IPS DF 19.7 (cell line): Measurements from ENCODE around the gene GSTO1.

Source experiments
- DNase-seq: peaks from one replicate; pipeline ENCODE4 v3.0.0-alpha.2; 2013; ENCODE audit warnings: low read depth, low spot score

Gene GSTO1

GRCh38 chr10:104250371-104250770 is 4.3 kb upstream of the GSTO1 start:
- no peak for DNase-seq

DNA sequence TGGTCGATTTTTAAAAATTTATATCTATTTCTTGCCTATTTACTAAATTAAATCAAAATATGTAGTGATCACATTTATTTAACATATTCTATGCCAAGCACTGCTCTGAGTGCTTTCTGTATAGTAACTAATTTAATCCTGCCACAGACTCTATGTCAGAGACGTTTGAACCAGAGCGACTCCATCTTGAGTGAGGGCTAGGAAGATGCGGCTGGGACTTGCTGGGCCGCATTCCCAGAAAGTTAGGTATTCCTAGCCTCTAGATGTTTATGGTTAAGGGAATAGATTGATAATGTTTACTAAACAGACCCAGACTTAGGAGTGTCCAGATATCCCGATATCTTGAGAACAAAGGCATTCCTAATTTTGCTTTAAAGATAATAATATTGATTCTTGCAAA is 3.2 kb upstream of the GSTO1 start:
- no peak for DNase-seq

DNA sequence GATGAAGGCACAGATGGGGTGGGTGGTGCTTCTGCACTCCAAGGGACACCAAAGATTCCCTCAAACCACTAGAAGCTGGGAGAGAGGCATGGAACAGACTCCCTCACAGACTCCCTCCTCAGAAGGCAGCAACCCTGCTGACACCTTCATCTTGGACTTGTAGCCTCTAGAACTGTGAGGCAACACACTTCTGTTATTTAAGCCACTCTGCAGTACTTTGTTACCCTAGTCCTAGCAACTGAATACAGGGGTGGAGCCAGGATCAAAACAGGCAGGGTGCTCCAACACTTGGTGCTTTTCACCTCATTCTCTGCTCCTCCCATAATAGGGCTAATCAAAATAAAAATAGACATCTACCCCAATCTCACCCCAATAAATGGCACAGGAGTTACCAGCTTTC is 2.3 kb upstream of the GSTO1 start:
- no peak for DNase-seq

DNA sequence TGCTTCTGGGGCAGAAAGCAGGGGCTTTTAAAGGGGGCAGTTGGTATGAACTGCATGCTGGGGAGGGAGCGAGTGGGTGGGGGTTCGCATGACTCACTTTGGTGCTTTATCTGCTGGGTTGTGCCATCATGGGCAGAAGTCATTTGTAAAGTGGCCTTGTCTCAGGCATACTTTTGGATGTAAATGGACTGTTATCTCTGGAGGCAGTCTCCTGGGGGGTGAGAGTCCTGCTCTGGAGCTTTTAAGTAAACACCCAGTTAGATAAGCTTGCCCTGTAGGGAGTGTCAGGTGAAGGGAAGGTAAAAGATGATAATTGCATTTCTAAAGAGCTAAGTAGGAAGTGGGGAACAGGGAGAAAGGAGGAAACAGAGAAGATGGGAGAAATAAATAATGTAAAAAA is 1.6 kb upstream of the GSTO1 start:
- no peak for DNase-seq

GRCh38 chr10:104253606-104254410 is 884 bp upstream of the GSTO1 start:
- no peak for DNase-seq

GRCh38 chr10:104255311-104255981 is 754 bp downstream of the GSTO1 start:
- DNase-seq, result no peak

GRCh38 chr10:104256335-104256961 is 1.8 kb downstream of the GSTO1 start:
- DNase-seq, result no peak

- no peak for DNase-seq
Measured at GRCh38 chr10:104257235-104257634, 2.5 kb downstream of the GSTO1 start.

DNA sequence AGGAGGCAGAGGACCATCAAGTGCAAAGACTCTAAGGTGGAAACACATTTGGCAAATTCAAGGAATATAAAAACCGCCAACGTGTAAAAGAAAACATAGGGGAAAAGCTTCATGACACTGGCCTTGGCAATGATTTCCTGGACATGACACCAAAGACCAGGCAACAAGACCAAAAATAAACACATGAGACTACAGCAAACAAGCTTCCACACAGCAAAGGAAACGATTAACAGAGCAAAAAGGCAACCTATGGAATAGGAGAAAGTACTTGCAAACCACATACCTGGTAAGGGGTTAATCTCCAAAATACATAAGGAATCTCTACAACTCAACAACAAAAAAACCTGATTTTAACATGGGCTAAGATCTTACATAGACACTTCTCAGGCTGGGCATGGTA is 3.5 kb downstream of the GSTO1 start:
- DNase-seq, result no peak

DNA sequence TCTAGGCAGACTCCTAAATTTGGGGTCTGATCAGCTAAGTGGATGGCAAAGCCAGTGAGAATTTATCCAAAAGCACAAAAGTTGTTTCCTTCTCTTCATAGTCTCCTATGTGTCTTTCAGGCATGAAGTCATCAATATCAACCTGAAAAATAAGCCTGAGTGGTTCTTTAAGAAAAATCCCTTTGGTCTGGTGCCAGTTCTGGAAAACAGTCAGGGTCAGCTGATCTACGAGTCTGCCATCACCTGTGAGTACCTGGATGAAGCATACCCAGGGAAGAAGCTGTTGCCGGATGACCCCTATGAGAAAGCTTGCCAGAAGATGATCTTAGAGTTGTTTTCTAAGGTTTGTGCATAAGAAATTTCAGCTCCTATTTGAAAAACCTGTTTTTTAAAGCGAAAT is 4.8 kb downstream of the GSTO1 start:
- DNase-seq, result no peak

- DNase-seq, result no peak
Measured at GRCh38 chr10:104259999-104260774, 5.5 kb downstream of the GSTO1 start.

DNA sequence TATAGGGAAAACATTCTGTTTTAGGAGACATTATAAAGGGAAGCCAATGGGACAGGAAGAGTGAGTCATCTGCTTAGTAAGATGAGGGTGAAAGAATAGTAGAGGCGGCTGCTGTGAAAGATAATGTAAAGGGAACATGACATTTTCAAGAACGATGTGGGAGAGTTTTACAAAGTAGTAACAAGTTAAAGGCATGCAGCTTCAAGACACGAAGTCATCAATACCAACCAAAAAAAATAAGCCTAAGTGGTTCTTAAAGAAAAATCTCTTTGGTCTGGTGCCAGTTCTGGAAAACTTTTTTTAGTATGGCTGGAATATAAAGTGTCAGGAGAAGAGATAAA is 6.1 kb downstream of the GSTO1 start:
- DNase-seq, result no peak

- DNase-seq, result no peak
Measured at GRCh38 chr10:104262055-104262454, 7.4 kb downstream of the GSTO1 start.

DNA sequence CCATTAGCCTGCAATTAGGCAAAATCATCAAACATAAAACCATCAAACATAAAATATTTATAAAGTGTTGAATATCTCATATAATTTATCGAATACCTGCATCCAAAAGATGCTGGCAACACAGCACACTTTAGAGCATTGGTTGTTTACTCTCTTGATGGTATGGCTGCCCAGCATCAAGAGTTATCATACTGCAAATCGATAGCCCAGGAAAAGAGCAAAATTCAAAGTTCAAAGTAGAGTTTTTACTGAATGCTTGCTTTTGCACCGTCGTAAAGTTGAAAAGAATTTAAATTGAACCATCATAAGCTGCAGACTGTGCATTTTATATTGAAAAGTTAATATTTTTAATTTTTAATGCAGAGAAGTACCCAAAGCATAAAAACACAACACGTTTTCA is 10.1 kb downstream of the GSTO1 start:
- DNase-seq, result no peak

DNA sequence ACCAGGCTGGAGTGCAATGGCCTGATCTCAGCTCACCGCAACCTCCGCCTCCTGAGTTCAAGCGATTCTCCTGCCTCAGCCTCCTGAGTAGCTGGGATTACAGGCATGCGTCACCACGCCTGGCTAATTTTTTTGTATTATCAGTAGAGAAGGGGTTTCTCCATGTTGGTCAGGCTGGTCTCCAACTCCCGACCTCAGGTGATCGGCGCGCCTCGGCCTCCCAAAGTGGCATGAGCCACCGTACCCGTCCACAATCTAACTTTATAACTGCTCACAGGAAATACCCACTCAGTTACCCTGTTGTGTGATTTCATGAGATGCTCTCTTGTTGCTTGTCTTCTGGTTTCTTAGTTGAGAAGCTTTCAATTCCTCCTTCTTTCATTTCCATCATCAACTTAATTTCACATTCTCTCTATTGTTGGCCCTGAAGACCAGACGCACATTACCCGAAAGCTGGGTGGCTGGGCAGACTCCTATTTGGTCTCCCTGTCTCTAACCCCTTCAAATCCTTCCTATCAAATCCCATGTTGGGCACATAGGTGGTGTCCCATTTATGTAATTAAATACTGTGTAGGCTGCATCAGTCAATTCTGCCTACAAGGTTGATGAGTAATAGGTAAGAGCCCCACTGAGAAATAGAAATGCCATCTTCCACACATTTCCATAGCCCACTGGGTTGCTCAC is 13.2 kb downstream of the GSTO1 start:
- no peak for DNase-seq

DNA sequence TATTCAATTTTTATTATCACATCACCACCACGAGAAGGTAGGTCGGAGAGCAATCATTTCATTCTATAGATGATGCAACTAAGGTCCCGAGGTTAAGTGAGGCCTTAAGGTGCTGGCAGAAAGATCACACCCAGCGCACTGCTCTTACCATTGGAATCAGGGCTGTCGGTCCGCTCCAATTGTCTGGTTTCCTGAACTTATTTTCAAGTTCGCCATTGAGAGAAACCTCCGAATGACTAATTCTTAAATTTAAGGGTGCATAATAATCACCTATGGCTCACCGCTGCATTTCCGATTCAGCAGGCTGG is 13.7 kb downstream of the GSTO1 start:
- no peak for DNase-seq

DNA sequence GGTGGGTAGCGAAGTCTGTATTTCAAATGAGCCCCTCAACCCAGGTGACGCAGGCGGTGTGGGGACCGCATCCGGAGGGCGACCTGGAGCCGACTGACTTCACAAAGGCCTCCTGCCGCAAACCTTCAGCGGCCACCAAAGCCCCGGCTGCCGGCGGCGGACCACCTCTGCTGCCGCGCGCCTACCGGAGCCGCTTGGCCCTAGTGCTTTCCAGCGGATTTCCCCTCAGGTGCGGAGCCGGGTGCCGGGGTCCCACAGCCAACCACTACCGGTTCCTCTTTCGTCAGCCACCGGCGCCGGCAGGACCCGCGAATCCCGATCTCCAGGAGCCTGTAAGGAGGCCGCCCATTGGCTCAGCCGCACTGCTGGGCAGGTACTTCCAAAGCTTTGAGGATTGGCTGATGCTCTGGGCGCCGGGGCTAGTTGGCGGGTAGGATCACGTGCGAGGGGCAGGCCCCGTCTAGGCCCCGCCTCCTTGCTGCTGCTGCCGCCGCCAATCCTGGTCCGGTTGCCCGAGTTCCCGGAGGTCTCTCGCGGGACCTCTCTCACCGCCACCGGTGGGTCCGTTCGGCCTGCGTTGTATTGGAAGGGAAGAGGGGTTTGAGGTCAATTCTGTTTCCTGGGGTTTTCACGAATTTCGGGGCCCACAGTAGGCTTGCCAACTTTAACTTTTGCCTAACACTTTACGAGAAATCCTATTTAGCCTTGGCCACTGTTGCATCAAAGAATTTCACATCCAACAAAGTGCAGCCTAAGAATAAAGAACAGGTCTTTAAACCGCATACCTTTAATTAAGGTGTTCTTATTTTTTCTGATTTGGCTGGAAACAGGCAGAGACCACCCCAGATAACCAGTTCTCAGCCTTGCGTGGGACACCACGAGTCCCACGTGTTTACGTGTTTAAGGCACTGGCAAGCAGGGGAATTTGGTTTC is 14.3 kb downstream of the GSTO1 start, which contains the start of gene GSTO2:
TSS of gene GSTO2 (plus strand) at position 472 of the 933 bp plus-strand sequence. CDS start 5,732 bp downstream, outside the sequence.
- DNase-seq, result peak; percentile 95

DNA sequence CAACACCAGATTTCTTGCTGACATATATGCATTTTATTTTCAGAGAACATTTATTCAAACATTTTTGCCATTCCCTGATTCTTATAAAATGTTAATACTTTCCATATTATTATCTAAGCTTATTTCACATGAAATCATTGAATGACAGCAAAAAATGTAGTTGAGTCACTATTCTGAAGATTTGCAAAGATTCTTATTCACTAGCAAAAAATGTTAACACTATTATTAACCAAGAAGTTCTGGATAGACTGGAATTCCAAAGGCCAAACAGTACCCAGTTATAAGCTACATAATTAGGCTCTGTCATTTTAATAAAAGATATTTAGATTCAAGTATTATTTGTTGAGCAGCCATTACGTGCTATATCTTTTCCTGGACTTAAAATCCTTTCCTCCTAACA is 18.6 kb downstream of the GSTO1 start:
- no peak for DNase-seq

DNA sequence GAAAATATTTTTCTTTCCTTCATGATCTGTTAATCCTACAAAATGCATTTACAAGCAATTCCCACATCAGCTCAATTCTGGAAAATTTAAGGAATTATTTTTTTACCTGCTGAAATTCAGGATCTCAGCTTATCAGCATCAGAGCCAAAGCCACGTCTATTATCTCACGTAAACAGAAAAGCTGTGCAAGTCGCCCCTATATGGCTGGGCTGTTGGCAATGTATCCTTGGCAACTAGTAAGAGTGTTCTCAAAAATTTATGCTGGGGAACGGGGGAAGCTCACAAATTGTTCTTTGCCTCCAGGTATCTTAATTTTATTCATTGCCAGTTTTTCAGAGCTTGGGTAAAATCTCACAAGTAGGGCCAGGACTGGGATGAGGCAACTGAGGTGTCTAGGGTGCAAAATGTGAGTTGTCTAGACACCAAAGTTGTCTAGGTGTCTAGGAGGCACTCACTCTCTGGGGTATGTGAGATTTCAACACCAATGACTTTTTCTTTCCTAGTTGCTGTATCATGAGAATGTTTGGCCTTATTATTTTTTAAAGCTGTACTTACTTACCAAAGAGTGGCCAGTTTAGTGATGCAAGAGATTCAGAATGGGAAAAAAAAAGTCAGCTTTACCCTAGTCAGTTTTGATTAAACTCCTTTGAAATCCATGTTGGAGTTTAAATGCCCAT is 19.3 kb downstream of the GSTO1 start:
- no peak for DNase-seq
